Muscle of leg (tissue), 11 donors: ENCODE results near the gene ARL14. TPM values are rescaled to one million over a fixed set of nuclear protein-coding genes. Genes with fewer than 3 reads are reported as not detected.

Experiments
- DNase-seq: peaks from one replicate; pipeline ENCODE4 v3.0.0; 2013
- H3K27ac ChIP-seq: one replicate; pipeline ENCODE4 v1.5.1; 2013; ENCODE audit warnings: mild to moderate bottlenecking, low read length, control low read depth
- H3K27me3 ChIP-seq: one replicate; pipeline ENCODE4 v1.6.1; 2013; ENCODE audit warnings: low read length; ENCODE audit not compliant: control insufficient read depth, insufficient read depth
- H3K36me3 ChIP-seq: one replicate; pipeline ENCODE4 v1.6.1; 2013; ENCODE audit warnings: low read length; ENCODE audit not compliant: control insufficient read depth, insufficient read depth
- H3K4me1 ChIP-seq: one replicate; pipeline ENCODE4 v1.6.1; 2013; ENCODE audit warnings: low read length; ENCODE audit not compliant: control insufficient read depth, insufficient read depth
- H3K4me3 ChIP-seq: one replicate; pipeline ENCODE4 v1.5.1; 2013; ENCODE audit warnings: low read length, control low read depth
- H3K9me3 ChIP-seq: replicated peaks from 2 replicates; pipeline ENCODE4 v1.6.1; 2013; ENCODE audit warnings: low read depth, low read length; ENCODE audit not compliant: control insufficient read depth
- WGBS: methylation state at CpG from one replicate; pipeline ENCODE4 v1.1.5; 2013; ENCODE audit warnings: missing lambda C conversion rate; ENCODE audit not compliant: insufficient coverage; 5-methylcytosine and 5-hydroxymethylcytosine counted together
- polyA plus RNA-seq, 8 donors: library from polyadenylated mRNA; unstranded; fragments of 120-200 nt; gene quantifications; one replicate each; pipeline versions ENCODE4 v1.2.1 to v1.2.3, GENCODE V29; 2013; ENCODE audit warnings: inconsistent platforms in 1 of 8, low replicate concordance in 1 of 8; ENCODE audit not compliant: insufficient read length in 8 of 8, insufficient read depth in 1 of 8
- total RNA-seq: library from RNA; stranded (reverse); fragments of 120-200 nt; gene quantifications from one replicate; pipeline ENCODE4 v1.2.4, GENCODE V29; 2013

ARL14 gene
- total and polyA plus RNA-seq, 9 donors: 0.15 TPM; not detected in 8

- DNase-seq: no peak
- H3K4me3 ChIP-seq: no peak overlapping the region
- H3K4me1 ChIP-seq: no peaks in the 10 kb centered on the region
- WGBS: 91% methylated on average over 8 of the region's 11 CpGs
- no peaks in the 10 kb centered on the region for H3K36me3 ChIP-seq
- H3K9me3 ChIP-seq: no peaks in the 10 kb centered on the region
- no peak overlapping the region for H3K27ac ChIP-seq
- no peaks in the 10 kb centered on the region for H3K27me3 ChIP-seq
Observed at GRCh38 chr3:160719710-160720109, 42.8 kb downstream of the ARL14 start.

GRCh38 chr3:160720123-160720746 lies 43.3 kb downstream of the ARL14 start:
- WGBS: 93% methylated on average over 2 of the region's 5 CpGs

GRCh38 chr3:160722331-160722730 lies 45.4 kb downstream of the ARL14 start:
- no CpG with 5 or more reads among the region's 2 CpGs for WGBS

More at GRCh38 chr3:160720123-160720746, 43.3 kb downstream of the ARL14 start:
- Histone ChIP-seq H3K4me3 (no peak overlapping the region), H3K36me3 (no peaks in the 10 kb centered on the region), H3K27ac (no peak overlapping the region), H3K4me1 (no peaks in the 10 kb centered on the region), H3K9me3 (no peaks in the 10 kb centered on the region), H3K27me3 (no peaks in the 10 kb centered on the region)
- no peak for DNase-seq

GRCh38 chr3:160725338-160725737 lies 48.4 kb downstream of the ARL14 start:
- no peak for DNase-seq
- WGBS: no CpG with 5 or more reads among the region's 2 CpGs
- Histone ChIP-seq H3K4me3 (no peak overlapping the region), H3K9me3 (no peaks in the 10 kb centered on the region), H3K36me3 (no peaks in the 10 kb centered on the region), H3K27me3 (no peaks in the 10 kb centered on the region), H3K4me1 (no peaks in the 10 kb centered on the region), H3K27ac (no peak overlapping the region)

More at GRCh38 chr3:160722331-160722730, 45.4 kb downstream of the ARL14 start:
- no peak for DNase-seq
- Histone ChIP-seq H3K27ac (no peak overlapping the region), H3K36me3 (no peaks in the 10 kb centered on the region), H3K4me3 (no peak overlapping the region), H3K4me1 (no peaks in the 10 kb centered on the region), H3K9me3 (no peaks in the 10 kb centered on the region), H3K27me3 (no peaks in the 10 kb centered on the region)

Other genes with a start within 250 kb of the ARL14 start
- 10.7 TPM for gene TRIM59, start 227.4 kb upstream of the ARL14 start, total RNA-seq
- 10 to 100 TPM in 5 of 8 donors, 1 to 10 TPM in 3; 8.8 to 15.0 (median 10.4) TPM for gene TRIM59, start 227.4 kb upstream of the ARL14 start, polyA plus RNA-seq
- gene KPNA4, start 111.6 kb upstream of the ARL14 start, total RNA-seq: 33.6 TPM
- gene KPNA4, start 111.6 kb upstream of the ARL14 start, polyA plus RNA-seq: 10 to 100 TPM; 45.0 to 68.4 (median 59.5) TPM
- 11.5 TPM for gene PPM1L, start 79.1 kb downstream of the ARL14 start, total RNA-seq
- 10 to 100 TPM in 5 of 8 donors, 1 to 10 TPM in 3; 5.3 to 13.9 (median 10.7) TPM for gene PPM1L, start 79.1 kb downstream of the ARL14 start, polyA plus RNA-seq